Right lobe of liver (tissue), 6 donors: ENCODE data around the gene PRCC. TPM values are rescaled to one million over a fixed set of nuclear protein-coding genes. Genes with fewer than 3 reads are reported as not detected.

Experiments
- ATAC-seq, 4 donors: fragments of 200-7000 bp; cut with Tn5 transposase; one replicate each; pipeline ENCODE4 v1.9.1; 2020; ENCODE audit warnings: mild to moderate bottlenecking in 4 of 4, moderate library complexity in 4 of 4
- DNase-seq, 3 donors: peaks; one replicate each; pipeline ENCODE4 v3.0.0-alpha.2; 2020
- H3K27ac ChIP-seq, 3 donors: fragments of 200-600 bp; one replicate each; pipeline ENCODE4 v1.8.0; 2022
- H3K27me3 ChIP-seq, 2 donors: fragments of 200-600 bp; one replicate each; pipeline ENCODE4 v1.8.0; 2022
- H3K36me3 ChIP-seq, 4 donors: fragments of 200-600 bp; sonication (generic) in 1 of 4; one replicate each; pipeline versions ENCODE4 v1.5.1 to v1.8.0; 2017 to 2022; ENCODE audit warnings: control low read depth in 1 of 4
- H3K4me1 ChIP-seq, 4 donors: fragments of 200-600 bp; sonication (generic) in 1 of 4; one replicate each; pipeline versions ENCODE4 v1.5.1 to v1.8.0; 2017 to 2022; ENCODE audit warnings: control low read depth in 1 of 4
- H3K4me3 ChIP-seq, 3 donors: fragments of 200-600 bp; one replicate each; pipeline ENCODE4 v1.8.0; 2022
- H3K9me3 ChIP-seq, 4 donors: fragments of 200-600 bp; sonication (generic) in 1 of 4; one replicate each; pipeline versions ENCODE4 v1.5.1 to v1.8.0; 2017 to 2022; ENCODE audit warnings: control low read depth in 1 of 4
- POLR2A ChIP-seq: fragments of 450-650 bp; IDR thresholded peaks from one replicate; pipeline ENCODE4 v1.6.1; 2017; ENCODE audit warnings: antibody characterized with exemption, mild to moderate bottlenecking
- WGBS: methylation state at CpG from one replicate; pipeline ENCODE4 v1.1.6; 2018; ENCODE audit warnings: low coverage, low lambda C conversion rate; ENCODE audit not compliant: insufficient coverage; ENCODE audit errors: missing lambda C conversion rate; 5-methylcytosine and 5-hydroxymethylcytosine counted together
- intact Hi-C, 2 donors: fragments of 100-400 bp; cut with DNase I; formaldehyde crosslinking; loops; one replicate each; pipeline versions ENCODE4 v1.11.2 to v1.14.1; 2022
- total RNA-seq, 6 experiments: library from RNA; depleted of rRNA in 2 of 6; stranded (reverse); fragments of >200 nt in 2 of 6; fragmentation: NEBNext Ultra II Directional in 3 of 6; extraction: Animal tissue kit (Norgen Biotek cat#: 25700) in 3 of 6; gene quantifications; one replicate each; pipeline versions ENCODE4 v1.1.0 to v1.2.4, GENCODE V29; 2016 to 2023
- TF ChIP-seq, protein P1 (sequence below), 4 donors: fragments of 200-600 bp in 3 of 4; fragments of 450-650 bp in 1 of 4; IDR thresholded peaks; one replicate each; pipeline versions ENCODE4 v1.5.1 to v1.8.0; 2016 to 2022; ENCODE audit warnings: antibody characterized with exemption in 4 of 4, mild to moderate bottlenecking in 2 of 4
- donor health status: DM: no; HTN: yes; CAD: no.
- donor health status: DM: no; HTN: no; CAD: no.
- donor health status: DM: no; HTN: no; CAD: no.
- donor health status: DM: no; HTN: yes; CAD: no.
- donor health status: DM: no; HTN: yes; CAD: no.

Gene PRCC
- total RNA-seq, 6 experiments from 2014 or later = 17.4 to 23.4 (median 19.7) TPM

DNA sequence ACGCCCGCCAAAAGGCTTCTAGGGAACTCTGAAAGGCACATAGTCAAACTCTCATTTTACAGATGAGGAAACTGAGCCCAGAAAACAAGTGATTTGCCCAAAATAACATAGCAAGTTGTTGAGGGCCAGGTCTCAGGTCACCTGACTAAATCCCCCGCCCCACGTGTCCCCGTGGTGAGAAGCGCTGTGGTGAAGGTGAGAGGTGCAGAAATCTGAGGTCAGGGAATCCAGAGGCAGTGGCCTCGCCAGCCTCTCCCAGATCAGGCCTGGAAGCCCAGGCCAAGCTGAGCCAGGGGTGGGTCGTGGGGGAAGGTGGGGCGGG is 21.0 kb upstream of the PRCC start:
- peak overlapping the region; percentile 96 to 98 (median 97) for H3K27ac ChIP-seq
- H3K27me3 ChIP-seq = no peaks in the 10 kb centered on the region
- 15% methylated on average over 5 of the region's 9 CpGs for WGBS
- TF ChIP-seq, protein P1, sequence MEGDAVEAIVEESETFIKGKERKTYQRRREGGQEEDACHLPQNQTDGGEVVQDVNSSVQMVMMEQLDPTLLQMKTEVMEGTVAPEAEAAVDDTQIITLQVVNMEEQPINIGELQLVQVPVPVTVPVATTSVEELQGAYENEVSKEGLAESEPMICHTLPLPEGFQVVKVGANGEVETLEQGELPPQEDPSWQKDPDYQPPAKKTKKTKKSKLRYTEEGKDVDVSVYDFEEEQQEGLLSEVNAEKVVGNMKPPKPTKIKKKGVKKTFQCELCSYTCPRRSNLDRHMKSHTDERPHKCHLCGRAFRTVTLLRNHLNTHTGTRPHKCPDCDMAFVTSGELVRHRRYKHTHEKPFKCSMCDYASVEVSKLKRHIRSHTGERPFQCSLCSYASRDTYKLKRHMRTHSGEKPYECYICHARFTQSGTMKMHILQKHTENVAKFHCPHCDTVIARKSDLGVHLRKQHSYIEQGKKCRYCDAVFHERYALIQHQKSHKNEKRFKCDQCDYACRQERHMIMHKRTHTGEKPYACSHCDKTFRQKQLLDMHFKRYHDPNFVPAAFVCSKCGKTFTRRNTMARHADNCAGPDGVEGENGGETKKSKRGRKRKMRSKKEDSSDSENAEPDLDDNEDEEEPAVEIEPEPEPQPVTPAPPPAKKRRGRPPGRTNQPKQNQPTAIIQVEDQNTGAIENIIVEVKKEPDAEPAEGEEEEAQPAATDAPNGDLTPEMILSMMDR (IDR thresholded peaks at IDR 0.05) = no peak
- TF ChIP-seq POLR2A = no peak
- H3K4me3 ChIP-seq = peak overlapping the region; percentile 60 to 89 (median 78)
- H3K36me3 ChIP-seq = peaks cover 0 to 30% (median 7%) of the 10 kb centered on the region in 4 donors
- DNase-seq (no peak), ATAC-seq (no peak)
- H3K4me1 ChIP-seq = peaks cover 0 to 38% (median 18%) of the 10 kb centered on the region in 4 donors
- no peaks in the 10 kb centered on the region for H3K9me3 ChIP-seq
- intact Hi-C loops = no loop called here

DNA sequence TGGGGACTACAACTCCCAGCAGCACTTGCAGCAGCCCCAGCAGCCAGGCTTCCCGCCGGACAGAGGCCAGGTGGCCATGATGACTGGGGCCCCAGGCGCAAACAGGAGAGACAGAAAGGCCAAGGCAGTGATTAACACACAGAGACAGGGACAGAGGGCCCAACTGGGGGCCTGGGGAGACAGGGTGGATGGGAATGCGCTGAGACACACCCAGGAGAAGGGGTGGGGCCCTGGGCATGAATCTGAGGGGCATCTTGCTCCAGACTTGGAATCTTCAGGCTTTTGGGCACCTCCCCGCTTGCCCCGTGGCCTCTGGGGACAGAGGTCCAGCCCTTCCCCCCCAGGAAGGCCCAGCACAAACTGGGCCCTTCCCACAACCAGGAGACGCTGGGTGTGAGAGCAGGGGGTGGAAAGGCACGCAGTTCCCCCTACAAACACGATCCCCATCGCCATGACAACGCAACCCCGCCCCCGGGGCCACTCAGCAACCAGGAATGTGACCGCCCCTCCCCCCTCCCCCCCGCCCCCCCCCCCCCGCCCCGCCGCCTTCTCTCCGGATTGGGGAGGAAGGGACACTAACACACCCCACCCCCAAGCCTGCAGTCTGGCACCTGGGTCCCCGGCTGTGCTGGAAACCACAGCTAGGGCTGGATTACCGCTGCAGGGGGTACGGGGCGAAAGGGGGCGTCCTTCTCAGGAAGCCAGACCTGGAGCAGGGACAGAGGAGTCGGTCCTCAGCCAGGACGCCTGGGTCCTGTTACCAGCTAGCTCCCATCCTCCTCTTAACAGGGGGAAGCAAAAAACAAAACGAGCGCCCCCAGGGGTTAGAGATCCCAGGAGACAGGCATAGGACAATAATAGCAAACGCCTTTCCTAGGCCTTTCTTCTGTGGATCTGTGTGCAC is 20.4 kb upstream of the PRCC start:
- WGBS = 1% methylated on average over 15 of the region's 29 CpGs
- Histone ChIP-seq H3K27me3 (no peaks in the 10 kb centered on the region), H3K27ac (peak overlapping the region; percentile 96 to 98 (median 97)), H3K4me3 (peak overlapping the region; percentile 73 to 89 (median 78)), H3K4me1 (peaks cover 0 to 34% (median 18%) of the 10 kb centered on the region in 4 donors), H3K36me3 (peaks cover 0 to 30% (median 7%) of the 10 kb centered on the region in 4 donors), H3K9me3 (no peaks in the 10 kb centered on the region)
- ATAC-seq (peak; percentile 56 to 70 (median 60)), DNase-seq (peak; percentile 91 to 96 (median 95))
- TF ChIP-seq POLR2A = peak; percentile 57
- TF ChIP-seq, protein P1 (IDR thresholded peaks at IDR 0.05) = peak in 1 of 4 donors; percentile 7
- intact Hi-C loops = no loop called here

DNA sequence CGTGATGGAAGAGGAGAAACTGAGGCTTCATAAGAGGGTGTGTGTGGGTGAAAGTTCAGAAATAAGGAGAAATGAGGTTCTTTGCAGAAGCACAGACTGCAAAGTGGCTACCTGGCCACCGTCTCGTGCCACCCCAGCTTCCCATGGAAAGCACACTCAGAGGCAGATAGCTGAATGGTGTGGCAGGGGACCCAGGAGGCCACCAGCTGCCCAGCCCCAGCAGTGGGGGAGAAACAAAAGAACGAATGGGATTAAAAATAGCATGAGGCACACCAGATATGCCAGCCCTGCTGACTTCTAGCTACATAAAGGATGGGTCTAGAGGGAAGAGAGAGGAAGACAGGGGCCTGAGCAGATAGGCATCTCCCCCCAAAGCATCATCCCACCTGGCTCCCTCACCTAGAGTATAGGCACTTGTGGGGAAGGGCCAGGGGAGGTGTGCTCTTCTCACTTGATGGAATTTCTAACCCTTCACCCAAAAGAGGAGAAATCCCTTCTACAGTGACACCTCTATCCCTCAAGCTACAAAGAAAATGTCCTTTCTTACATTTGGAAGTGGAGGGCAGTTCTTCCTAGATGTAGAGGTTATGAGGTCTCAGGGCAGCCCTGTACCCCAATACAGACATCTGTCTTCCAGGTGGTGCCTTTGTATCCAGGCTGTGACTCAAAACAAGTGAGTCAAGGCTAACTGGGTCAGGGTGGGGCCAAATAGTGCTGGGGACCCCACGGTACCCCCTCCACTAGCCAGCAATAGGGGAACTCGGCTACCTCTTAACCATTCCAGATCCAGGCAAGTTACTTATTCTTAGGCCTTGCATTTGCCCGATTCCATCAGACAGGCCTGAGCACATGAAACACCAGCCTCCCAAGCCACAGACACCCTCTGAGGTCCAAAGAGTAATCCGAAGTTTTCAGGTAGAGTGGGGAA is 19.3 kb upstream of the PRCC start:
- DNase-seq (no peak), ATAC-seq (no peak)
- Histone ChIP-seq H3K4me1 (peaks cover 0 to 41% (median 21%) of the 10 kb centered on the region in 4 donors), H3K4me3 (peak overlapping the region; percentile 73 to 89 (median 78)), H3K36me3 (peaks cover 0 to 21% (median 5%) of the 10 kb centered on the region in 4 donors), H3K27ac (peak overlapping the region; percentile 96 to 97 (median 97)), H3K9me3 (no peaks in the 10 kb centered on the region), H3K27me3 (no peaks in the 10 kb centered on the region)
- WGBS = 0% methylated on average over 6 of the region's 8 CpGs
- TF ChIP-seq, protein P1 (IDR thresholded peaks at IDR 0.05) = no peak
- TF ChIP-seq POLR2A = no peak
- intact Hi-C loops = no loop called here

DNA sequence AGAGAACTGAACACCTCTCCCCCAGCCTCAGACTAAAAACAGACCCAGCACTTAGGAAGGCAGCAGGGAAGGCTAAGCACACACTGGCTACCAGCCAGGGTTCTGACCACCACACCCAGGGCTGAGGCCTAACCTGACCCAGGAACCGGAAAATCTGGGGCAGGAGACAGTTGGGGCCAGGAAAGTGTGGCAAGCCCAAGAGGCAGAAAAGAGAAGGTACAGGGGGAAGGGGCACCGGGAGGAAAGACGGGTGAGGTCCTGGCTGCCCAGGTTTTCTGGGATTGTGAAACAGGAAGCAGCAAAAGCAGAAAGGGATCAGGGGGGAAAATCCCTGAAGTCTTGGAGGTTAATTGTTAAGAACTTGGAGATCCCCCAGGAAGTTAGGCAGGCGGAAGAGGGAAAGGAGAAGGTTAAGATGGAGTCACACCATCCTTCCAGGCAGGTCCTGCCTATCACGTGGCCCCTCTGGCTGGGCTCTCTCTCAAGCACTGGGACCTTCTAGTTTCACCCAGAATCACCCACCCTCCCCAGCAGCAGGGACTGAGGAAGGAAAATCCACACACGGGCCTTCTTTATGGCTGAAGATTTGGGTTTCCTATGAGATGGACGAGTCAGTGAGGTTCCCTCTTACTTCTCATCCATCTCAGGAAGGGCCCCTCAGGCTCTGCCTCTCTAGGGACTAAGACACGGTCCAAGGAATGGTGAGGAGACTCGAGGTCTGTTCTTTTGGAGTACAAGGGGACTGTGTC is 18.5 kb upstream of the PRCC start:
- TF ChIP-seq, protein P1 (IDR thresholded peaks at IDR 0.05) = no peak
- TF ChIP-seq POLR2A = peak; percentile 49
- intact Hi-C loops = no loop called here
- Histone ChIP-seq H3K27me3 (no peaks in the 10 kb centered on the region), H3K36me3 (peaks cover 0 to 12% (median 1%) of the 10 kb centered on the region in 4 donors), H3K4me1 (peaks cover 0 to 47% (median 24%) of the 10 kb centered on the region in 4 donors), H3K9me3 (no peaks in the 10 kb centered on the region), H3K4me3 (peak overlapping the region; percentile 73 to 89 (median 78)), H3K27ac (peak overlapping the region; percentile 96 to 97 (median 97))
- ATAC-seq = peak in 3 of 4 donors; percentile 0 to 3 (median 2)
- 3% methylated on average over 9 of the region's 9 CpGs for WGBS
- peak; percentile 57 to 75 (median 73) for DNase-seq
